Measurements from ENCODE around the gene POP4.

Gene POP4

GRCh38 chr19:29629836-29630534 is 23.9 kb downstream of the POP4 start:
- no peak for TF ChIP-seq CTCF (IDR thresholded peaks at IDR 0.05; ENCODE audit: low read length, missing control alignments)
- DNase-seq (ENCODE audit: low read depth): no peak
- H3K4me3 ChIP-seq (replicated peaks; ENCODE audit: low read depth, low read length): no peak overlapping the region

GRCh38 chr19:29630655-29631054 is 24.6 kb downstream of the POP4 start:
- no peak for DNase-seq (ENCODE audit: low read depth)
- TF ChIP-seq CTCF (IDR thresholded peaks at IDR 0.05; ENCODE audit: low read length, missing control alignments): no peak
- H3K4me3 ChIP-seq (replicated peaks; ENCODE audit: low read depth, low read length): no peak overlapping the region

GRCh38 chr19:29631450-29631849 is 25.4 kb downstream of the POP4 start:
- no peak for TF ChIP-seq CTCF (IDR thresholded peaks at IDR 0.05; ENCODE audit: low read length, missing control alignments)
- DNase-seq (ENCODE audit: low read depth): no peak
- no peak overlapping the region for H3K4me3 ChIP-seq (replicated peaks; ENCODE audit: low read depth, low read length)

DNA sequence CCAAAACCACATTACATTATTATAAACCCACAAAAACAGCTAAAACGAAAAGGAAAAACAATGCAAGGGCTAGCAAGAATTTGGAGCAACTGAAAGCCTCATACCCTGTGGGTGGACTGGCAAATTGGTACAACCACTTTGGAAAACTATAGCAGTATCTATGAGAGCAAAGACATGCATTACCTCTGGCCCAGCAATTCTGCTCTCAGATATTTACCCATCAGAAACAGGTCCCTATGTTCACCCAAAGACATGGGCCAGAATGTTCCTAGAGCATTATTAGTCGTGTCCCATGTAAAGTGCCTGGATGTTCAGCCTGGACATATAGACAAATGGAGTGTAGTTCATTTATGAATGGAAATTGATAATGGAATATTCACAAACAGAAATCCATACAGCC is 27.9 kb downstream of the POP4 start:
- H3K4me3 ChIP-seq (replicated peaks; ENCODE audit: low read depth, low read length): no peak overlapping the region
- no peak for DNase-seq (ENCODE audit: low read depth)
- no peak for TF ChIP-seq CTCF (IDR thresholded peaks at IDR 0.05; ENCODE audit: low read length, missing control alignments)

- no peak for DNase-seq (ENCODE audit: low read depth)
- TF ChIP-seq CTCF (IDR thresholded peaks at IDR 0.05; ENCODE audit: low read length, missing control alignments): no peak
- H3K4me3 ChIP-seq (replicated peaks; ENCODE audit: low read depth, low read length): no peak overlapping the region
Measured at GRCh38 chr19:29634423-29635130, 28.5 kb downstream of the POP4 start.

DNA sequence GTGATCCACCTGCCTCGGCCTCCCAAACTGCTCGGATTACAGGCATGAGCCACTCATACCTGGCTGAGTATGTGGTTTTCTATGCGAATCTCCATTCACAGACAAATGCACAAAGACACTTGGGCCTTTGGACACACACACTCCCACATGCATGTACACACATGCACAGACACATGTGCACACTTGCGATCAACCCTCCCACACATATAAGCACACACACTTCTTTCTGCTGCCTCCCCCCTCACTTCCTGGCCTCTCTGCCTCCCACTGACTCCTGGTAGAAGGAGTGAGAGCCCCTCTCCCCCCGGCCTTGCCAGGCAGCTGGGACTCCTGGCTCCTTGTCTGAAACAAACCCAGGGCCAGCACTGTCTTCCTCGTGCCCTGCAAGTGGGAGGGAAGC is 29.9 kb downstream of the POP4 start:
- no peak for TF ChIP-seq CTCF (IDR thresholded peaks at IDR 0.05; ENCODE audit: low read length, missing control alignments)
- no peak overlapping the region for H3K4me3 ChIP-seq (replicated peaks; ENCODE audit: low read depth, low read length)
- DNase-seq (ENCODE audit: low read depth): no peak

Measured in fibroblast of pulmonary artery (primary cell).